KMS-11 (cell line): Measurements from ENCODE around the gene PLEKHG7.

ENCODE experiments used
- H2AFZ ChIP-seq: fragments of 200-600 bp; sonication (generic); 2 replicates; pipeline ENCODE4 v1.6.1; 2016; ENCODE audit warnings: antibody characterized with exemption, mixed run types, low read depth
- H3K27ac ChIP-seq: fragments of 200-600 bp; sonication (generic); 2 replicates; pipeline ENCODE4 v1.6.1; 2016; ENCODE audit warnings: mild to moderate bottlenecking, mixed run types
- H3K27me3 ChIP-seq: fragments of 200-600 bp; sonication (generic); 2 replicates; pipeline ENCODE4 v1.6.1; 2017; ENCODE audit warnings: mild to moderate bottlenecking, low read depth, mixed run types, moderate library complexity; ENCODE audit not compliant: insufficient read depth
- H3K36me3 ChIP-seq: fragments of 200-600 bp; sonication (generic); 2 replicates; pipeline ENCODE4 v1.6.1; 2017; ENCODE audit warnings: mild to moderate bottlenecking, mixed run types; ENCODE audit not compliant: insufficient read depth
- H3K4me1 ChIP-seq: fragments of 200-600 bp; sonication (generic); 2 replicates; pipeline ENCODE4 v1.6.1; 2016; ENCODE audit warnings: mild to moderate bottlenecking, low read depth, mixed run types; ENCODE audit not compliant: poor library complexity, severe bottlenecking
- H3K4me2 ChIP-seq: fragments of 200-600 bp; sonication (generic); 2 replicates; pipeline ENCODE4 v1.7.0; 2016; ENCODE audit warnings: mild to moderate bottlenecking, mixed run types
- H3K4me3 ChIP-seq: fragments of 200-600 bp; sonication (generic); IDR thresholded peaks from 2 replicates; pipeline ENCODE4 v1.6.1; 2017; ENCODE audit warnings: low read depth, low read length, mixed read lengths; ENCODE audit not compliant: insufficient read depth
- H3K79me2 ChIP-seq: fragments of 200-600 bp; sonication (generic); 2 replicates; pipeline ENCODE4 v1.6.1; 2016; ENCODE audit warnings: low read depth, mixed run types; ENCODE audit not compliant: insufficient read depth
- H3K9ac ChIP-seq: fragments of 200-600 bp; sonication (generic); 2 replicates; pipeline ENCODE4 v1.6.1; 2016; ENCODE audit warnings: mild to moderate bottlenecking, mixed run types
- H4K20me1 ChIP-seq: fragments of 200-600 bp; sonication (generic); 2 replicates; pipeline ENCODE4 v1.6.1; 2016; ENCODE audit warnings: mild to moderate bottlenecking, mixed run types; ENCODE audit not compliant: insufficient read depth
- TF ChIP-seq, protein P1 (sequence below): fragments of 200-600 bp; sonication (generic); conservative IDR thresholded peaks from 2 replicates; pipeline ENCODE4 v1.6.1; 2017; ENCODE audit warnings: low read depth, mild to moderate bottlenecking, antibody characterized with exemption, low read length, moderate library complexity, mixed read lengths

PLEKHG7 gene

DNA sequence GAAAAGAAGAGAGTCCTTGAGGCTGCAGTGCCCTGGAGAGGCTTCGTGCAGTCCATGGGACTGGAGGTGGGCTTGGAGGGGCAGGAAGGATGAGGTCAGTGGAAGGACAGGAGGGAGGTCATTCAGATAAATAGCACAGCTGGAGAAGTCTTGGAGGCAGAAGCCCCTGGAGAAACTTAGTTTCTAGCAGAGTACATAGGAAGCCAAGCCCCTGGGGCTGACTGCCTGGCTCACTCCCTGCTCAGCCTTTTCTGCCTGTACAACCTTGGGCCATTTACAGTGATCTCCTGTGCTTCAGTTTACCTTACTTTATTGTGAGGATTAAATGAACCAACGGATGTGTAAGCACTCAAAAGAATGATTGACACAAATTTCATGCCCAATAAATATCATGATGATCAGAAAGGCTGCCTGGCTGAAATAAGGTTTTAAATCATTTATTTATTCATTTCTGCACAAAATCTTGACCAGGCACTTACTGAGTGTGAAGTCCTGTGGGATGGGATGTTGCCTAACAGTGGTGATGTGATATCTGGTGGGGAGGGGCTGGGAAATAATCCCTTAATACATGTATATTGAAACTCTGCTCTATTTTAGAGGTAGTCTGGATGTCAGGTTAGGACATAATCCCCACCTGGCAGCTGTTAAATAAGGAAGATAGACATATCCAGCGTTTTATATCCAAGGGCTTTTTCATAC lies 54.3 kb downstream of the PLEKHG7 start:
- Histone ChIP-seq H3K27me3 (no peaks in the 10 kb centered on the region), H4K20me1 (no peaks in the 10 kb centered on the region), H3K79me2 (no peaks in the 10 kb centered on the region), H2AFZ (no peak overlapping the region), H3K36me3 (no peaks in the 10 kb centered on the region), H3K4me3 (no peak overlapping the region), H3K4me2 (no peak overlapping the region), H3K27ac (no peak overlapping the region), H3K9ac (no peak overlapping the region), H3K4me1 (no peaks in the 10 kb centered on the region)
- TF ChIP-seq, protein P1, sequence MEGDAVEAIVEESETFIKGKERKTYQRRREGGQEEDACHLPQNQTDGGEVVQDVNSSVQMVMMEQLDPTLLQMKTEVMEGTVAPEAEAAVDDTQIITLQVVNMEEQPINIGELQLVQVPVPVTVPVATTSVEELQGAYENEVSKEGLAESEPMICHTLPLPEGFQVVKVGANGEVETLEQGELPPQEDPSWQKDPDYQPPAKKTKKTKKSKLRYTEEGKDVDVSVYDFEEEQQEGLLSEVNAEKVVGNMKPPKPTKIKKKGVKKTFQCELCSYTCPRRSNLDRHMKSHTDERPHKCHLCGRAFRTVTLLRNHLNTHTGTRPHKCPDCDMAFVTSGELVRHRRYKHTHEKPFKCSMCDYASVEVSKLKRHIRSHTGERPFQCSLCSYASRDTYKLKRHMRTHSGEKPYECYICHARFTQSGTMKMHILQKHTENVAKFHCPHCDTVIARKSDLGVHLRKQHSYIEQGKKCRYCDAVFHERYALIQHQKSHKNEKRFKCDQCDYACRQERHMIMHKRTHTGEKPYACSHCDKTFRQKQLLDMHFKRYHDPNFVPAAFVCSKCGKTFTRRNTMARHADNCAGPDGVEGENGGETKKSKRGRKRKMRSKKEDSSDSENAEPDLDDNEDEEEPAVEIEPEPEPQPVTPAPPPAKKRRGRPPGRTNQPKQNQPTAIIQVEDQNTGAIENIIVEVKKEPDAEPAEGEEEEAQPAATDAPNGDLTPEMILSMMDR = no peak

DNA sequence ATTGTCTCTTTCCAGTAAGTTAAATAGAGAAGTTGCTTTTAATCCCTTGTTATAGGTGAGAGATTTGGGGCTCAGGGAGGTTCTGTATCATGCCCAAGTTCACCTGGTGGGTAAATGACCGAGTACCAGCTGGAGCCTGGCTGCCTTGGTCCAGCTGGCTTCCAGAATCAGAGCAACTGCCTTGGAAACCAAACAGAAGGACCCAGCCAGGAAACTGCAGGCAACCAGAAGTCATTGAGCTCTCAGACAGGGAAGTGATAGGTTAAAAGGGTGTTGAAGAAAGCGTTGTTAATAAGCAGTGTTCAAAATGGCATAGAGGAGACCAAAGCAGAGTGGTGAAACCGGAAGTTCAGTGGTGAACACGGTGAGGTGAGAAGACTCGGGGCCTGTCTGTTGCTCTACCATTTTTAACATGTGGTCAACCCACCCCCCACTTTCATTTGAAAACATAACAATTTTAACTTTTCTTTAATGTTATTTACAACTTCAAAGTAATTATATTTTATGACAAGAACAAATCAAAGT lies 54.9 kb downstream of the PLEKHG7 start:
- TF ChIP-seq, protein P1 = no peak
- H2AFZ ChIP-seq = no peak overlapping the region
- H3K79me2 ChIP-seq = no peaks in the 10 kb centered on the region
- no peak overlapping the region for H3K9ac ChIP-seq
- H3K27ac ChIP-seq = no peak overlapping the region
- no peaks in the 10 kb centered on the region for H3K36me3 ChIP-seq
- H3K4me2 ChIP-seq = no peak overlapping the region
- no peaks in the 10 kb centered on the region for H3K4me1 ChIP-seq
- H4K20me1 ChIP-seq = no peaks in the 10 kb centered on the region
- no peak overlapping the region for H3K4me3 ChIP-seq
- H3K27me3 ChIP-seq = no peaks in the 10 kb centered on the region

DNA sequence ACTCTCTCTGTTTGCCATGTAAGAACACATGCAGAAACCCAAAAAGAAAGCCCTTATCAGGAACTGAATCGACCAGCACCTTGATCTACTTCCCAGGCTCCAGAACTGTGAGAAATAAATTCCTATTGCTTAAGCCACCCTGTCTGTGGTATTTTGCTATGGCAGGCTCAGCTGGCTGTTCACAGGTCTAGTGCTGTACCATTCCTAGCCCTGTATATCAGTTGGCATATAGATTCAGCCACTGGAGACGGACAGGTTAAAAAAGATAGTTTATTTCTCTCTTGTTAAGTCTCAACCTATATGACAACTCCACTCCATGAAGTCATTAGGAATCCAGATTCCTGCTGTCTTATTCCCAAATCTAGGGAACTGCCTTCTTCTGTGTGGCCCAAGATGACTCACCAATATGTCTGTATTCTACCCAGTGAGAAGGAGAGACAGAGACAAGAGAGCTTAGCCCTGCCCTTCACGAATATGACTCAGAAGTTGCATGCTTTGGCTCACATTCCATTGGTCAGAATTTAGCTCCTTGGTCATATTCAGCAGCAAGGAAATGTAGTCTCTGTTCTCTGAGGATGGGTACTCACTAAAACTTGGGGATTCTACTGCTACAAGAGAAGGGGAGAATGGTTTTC lies 57.0 kb downstream of the PLEKHG7 start:
- Histone ChIP-seq H2AFZ (no peak overlapping the region), H3K4me3 (no peak overlapping the region), H3K27ac (no peak overlapping the region), H4K20me1 (no peaks in the 10 kb centered on the region), H3K9ac (no peak overlapping the region), H3K4me1 (no peaks in the 10 kb centered on the region), H3K4me2 (no peak overlapping the region), H3K79me2 (no peaks in the 10 kb centered on the region), H3K27me3 (no peaks in the 10 kb centered on the region), H3K36me3 (no peaks in the 10 kb centered on the region)
- TF ChIP-seq, protein P1 = no peak

DNA sequence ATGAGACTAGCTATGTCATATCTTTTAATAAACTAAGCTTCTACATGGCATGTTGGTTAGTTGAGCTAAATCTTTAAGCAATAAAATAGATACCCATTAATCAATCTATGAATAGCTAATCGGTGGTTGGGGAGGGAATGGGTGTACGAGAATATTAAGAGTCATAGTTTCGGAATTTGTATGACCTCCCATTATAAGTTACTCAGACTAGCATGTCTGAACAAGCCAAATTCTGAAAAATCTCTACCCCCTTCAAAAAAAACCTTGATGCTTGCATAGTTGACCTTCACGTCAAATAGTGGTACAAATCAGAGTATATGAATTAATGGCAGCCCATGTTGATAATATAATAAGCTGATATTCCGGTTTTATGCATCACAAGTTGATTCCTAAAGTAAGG lies 60.0 kb downstream of the PLEKHG7 start:
- TF ChIP-seq, protein P1 = no peak
- no peak overlapping the region for H3K27ac ChIP-seq
- H3K4me1 ChIP-seq = peaks cover 15% of the 10 kb centered on the region
- H3K27me3 ChIP-seq = no peaks in the 10 kb centered on the region
- no peak overlapping the region for H3K4me3 ChIP-seq
- no peaks in the 10 kb centered on the region for H3K79me2 ChIP-seq
- no peak overlapping the region for H3K4me2 ChIP-seq
- no peak overlapping the region for H3K9ac ChIP-seq
- H4K20me1 ChIP-seq = no peaks in the 10 kb centered on the region
- no peak overlapping the region for H2AFZ ChIP-seq
- H3K36me3 ChIP-seq = no peaks in the 10 kb centered on the region
